CD4-positive, alpha-beta T cell treated with Interleukin-10 for 1 hour (primary cell): Measurements from ENCODE around the gene OPHN1.

Source experiments
- DNase-seq: peaks from one replicate; pipeline ENCODE4 v3.0.0-alpha.2; 2020

Gene OPHN1

DNA sequence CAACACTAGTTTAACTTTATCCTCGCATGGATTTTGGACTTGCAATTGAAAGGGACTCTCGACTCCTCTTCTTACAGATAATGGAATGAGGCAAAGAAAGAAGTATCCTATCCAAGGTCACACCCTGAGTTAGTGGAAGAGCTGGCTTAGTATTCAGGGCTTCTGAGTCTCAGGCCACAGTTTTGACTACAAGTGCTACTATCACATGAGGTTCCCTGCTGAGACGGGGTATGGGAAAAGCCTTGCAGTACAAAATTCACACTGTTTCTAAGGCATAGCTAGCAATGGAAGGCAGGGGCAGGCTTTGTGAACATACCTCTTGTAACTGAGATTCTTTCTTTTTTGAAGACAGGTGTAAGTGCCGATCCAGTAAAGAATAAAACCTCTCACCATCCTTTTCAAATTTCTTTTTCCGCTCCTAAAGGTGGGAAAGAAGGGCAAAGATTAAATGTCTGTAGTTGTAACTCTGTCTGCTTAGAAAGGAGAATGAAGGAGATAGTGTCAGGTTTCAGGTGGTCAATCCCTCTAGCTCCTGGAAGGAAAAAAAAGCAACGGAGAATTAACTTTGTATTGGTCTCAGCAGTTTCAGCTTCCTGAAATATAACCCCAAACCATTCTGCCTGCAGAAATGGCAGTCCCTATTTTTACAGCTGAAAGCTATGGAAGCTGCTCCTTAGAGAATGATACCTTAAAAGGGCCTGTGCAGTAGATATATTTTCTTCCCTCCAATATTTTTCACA is 199.0 kb downstream of the OPHN1 start:
- no peak for DNase-seq

- no peak for DNase-seq
Measured at GRCh38 chrX:68232206-68232605, 201.1 kb downstream of the OPHN1 start.

- DNase-seq: no peak
Measured at GRCh38 chrX:68209008-68209407, 224.3 kb downstream of the OPHN1 start.

GRCh38 chrX:68204521-68205038 is 228.7 kb downstream of the OPHN1 start:
- no peak for DNase-seq

- DNase-seq: no peak
Measured at GRCh38 chrX:68203646-68204045, 229.6 kb downstream of the OPHN1 start.

DNA sequence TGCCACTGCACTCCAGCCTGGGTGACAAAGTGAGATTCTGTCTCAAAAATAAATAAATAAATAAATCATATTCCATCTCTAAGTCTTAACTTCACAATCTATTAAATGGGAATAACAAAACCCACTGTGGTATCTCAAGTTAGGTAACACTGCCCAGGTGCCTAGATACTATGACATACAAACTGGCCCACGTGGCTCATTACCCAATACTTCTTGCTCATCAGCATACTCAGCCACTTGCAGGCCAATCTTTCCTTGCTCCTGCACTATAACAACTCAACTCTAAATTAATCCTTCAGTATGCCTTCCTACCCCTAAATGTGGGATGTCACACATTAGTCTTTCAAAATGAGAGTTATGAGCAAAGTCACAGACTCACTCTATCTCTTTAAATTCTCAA is 230.1 kb downstream of the OPHN1 start:
- no peak for DNase-seq

DNA sequence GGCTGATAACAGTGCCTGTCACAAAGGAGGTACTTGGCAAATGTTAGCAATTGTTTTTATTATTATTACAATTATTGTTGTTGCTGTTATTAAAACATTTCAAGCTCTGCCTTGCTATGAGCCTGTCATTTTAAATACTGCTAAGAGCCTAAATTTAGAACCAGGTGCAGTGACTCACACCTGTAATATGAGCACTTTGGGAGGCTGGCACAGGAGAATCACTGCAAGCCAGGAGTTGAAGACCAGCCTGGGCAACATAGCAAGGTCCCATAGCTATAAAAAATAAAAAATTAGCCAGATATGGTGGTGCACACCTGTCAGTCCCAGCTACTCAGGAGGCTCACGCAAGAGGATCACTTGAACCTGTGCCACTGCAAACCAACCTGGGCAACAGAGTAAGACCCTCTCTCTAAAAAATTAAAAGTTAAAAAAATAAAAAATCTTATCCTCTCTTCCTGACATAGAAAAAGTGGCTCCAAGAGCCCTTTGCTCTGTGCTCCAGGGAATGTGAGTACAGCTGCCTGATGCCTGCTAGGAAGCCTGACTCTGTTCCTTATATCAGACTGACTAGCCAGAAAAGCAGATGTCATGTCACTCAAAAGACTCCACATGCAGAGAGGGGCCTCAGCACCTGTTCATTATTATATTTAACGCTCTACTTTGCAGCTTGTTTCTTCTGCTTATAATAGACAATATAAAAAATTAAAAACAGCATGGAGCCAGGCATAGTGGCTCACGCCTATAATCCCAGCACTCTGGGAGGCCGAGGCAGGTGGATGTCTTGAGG is 234.0 kb downstream of the OPHN1 start:
- DNase-seq: no peak

GRCh38 chrX:68196939-68197791 is 236.1 kb downstream of the OPHN1 start:
- peak; percentile 39 for DNase-seq

DNA sequence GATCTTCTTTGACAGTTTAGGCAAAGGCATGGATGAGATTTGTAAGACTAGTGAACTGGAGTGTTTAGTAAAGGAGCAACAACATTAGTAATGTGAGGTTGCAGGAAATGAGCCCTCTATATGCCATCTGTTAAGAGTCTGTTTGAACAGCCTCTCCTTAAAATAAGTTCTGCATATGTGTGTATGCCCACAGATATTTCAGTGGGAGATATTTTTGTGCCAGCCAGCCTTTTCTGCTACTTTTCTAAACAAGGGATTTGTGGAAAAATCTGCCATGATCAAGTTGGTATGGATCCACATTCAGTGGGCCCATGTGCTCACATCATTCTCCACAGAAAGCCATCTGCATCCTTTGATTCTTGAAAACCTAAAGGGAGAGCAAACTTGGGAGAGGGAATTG is 237.7 kb downstream of the OPHN1 start:
- DNase-seq: no peak

- no peak for DNase-seq
Measured at GRCh38 chrX:68193786-68194185, 239.5 kb downstream of the OPHN1 start.

GRCh38 chrX:68193234-68193633 is 240.1 kb downstream of the OPHN1 start:
- no peak for DNase-seq

DNA sequence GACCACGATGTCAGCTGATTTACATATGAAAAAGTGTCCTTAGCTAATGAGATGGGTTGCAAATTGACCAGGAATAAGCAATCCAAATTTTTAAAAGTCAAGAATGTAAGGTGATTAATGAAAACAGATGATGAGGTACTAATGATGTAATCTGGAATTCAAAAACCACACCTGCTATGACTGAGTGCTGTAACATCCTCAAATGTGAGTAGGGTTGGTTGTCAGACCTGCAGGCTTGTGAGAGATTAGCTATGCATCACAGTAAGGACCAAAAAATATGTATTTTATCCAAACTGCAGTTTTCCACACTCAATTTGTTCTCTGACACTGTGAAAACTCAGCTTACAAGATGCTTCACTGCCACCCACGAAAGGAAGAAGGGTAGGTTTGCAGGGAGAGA is 242.5 kb downstream of the OPHN1 start:
- no peak for DNase-seq

- DNase-seq: no peak
Measured at GRCh38 chrX:68186552-68187262, 246.6 kb downstream of the OPHN1 start.

- no peak for DNase-seq
Measured at GRCh38 chrX:68185161-68185560, 248.1 kb downstream of the OPHN1 start.

- DNase-seq: peak; percentile 22
Measured at GRCh38 chrX:68183612-68184214, 249.6 kb downstream of the OPHN1 start.

- DNase-seq: no peak
Measured at GRCh38 chrX:68180579-68180978, 252.7 kb downstream of the OPHN1 start.

GRCh38 chrX:68179355-68179754 is 253.9 kb downstream of the OPHN1 start:
- no peak for DNase-seq

- no peak for DNase-seq
Measured at GRCh38 chrX:68177542-68177941, 255.8 kb downstream of the OPHN1 start.

- no peak for DNase-seq
Measured at GRCh38 chrX:68175562-68175961, 257.7 kb downstream of the OPHN1 start.

DNA sequence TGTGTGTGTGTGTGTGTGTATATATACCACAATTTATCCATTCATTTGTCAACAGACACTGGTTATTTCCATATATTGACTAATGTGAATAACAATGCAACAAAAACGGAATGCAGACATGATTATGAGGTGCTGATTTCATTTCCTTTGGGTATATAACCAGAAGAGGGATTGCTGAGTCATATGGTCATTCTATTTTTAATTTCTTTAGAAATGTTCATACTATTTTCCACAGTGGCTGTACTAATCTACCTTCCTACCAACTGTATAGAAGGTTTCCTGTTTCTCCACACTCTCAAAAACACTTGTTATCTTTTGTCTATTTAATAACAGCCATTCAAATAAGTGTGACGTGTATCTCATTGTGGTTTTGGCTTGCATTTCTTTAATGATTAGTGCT is 269.9 kb downstream of the OPHN1 start:
- DNase-seq: no peak

- DNase-seq: no peak
Measured at GRCh38 chrX:68147848-68148247, 285.4 kb downstream of the OPHN1 start.

DNA sequence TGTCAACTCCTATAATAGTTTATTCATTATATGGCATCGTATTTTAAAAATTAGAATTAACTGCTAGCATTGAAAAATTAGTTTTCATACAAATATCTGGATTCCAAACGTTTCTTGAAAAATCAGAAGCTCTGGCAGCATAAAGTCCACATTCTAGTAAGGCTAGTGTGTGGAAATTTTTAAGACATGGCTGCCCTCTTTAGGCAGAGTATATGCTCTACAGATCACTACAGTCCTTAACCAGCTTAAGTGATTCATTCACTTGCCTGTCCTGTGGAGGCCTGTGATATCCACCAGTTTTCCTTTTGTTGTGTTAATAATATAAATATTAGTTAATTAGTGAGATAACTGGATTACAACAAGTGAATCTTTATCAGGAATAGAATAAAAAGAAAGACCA is 287.2 kb downstream of the OPHN1 start:
- DNase-seq: peak; percentile 4
